ENCODE data around the gene TINAG.

GRCh38 chr6:54307439-54307910 is 766 bp upstream of the TINAG start:
- TF ChIP-seq CTCF (IDR thresholded peaks at IDR 0.05) (no peak), POLR2A (IDR thresholded peaks at IDR 0.05) (no peak)

Data from esophagus squamous epithelium (tissue), 4 donors.